Psoas muscle (tissue), 8 donors: Measurements from ENCODE around the gene NAPSA. TPM values are rescaled to one million over a fixed set of nuclear protein-coding genes. Genes with fewer than 3 reads are reported as not detected.
A peak's percentile ranks its signal among the peaks of the same experiment; 100 is the strongest.

Experiments
- ATAC-seq, 4 donors: fragments of 200-7000 bp; cut with Tn5 transposase; one replicate each; pipeline ENCODE4 v1.9.1; 2020; ENCODE audit warnings: moderate library complexity in 3 of 4, mild to moderate bottlenecking in 2 of 4
- DNase-seq, 2 donors: peaks; one replicate each; pipeline ENCODE4 v3.0.0-alpha.2; 2020
- H3K27ac ChIP-seq: fragments of 200-600 bp; one replicate; pipeline ENCODE4 v1.8.0; 2022
- H3K27me3 ChIP-seq, 3 donors: fragments of 200-600 bp in 1 of 3; one replicate each; pipeline versions ENCODE4 v1.6.1 to v1.8.0; 2013 to 2022; ENCODE audit warnings: low read length in 2 of 3, mild to moderate bottlenecking in 2 of 3, moderate library complexity in 1 of 3; ENCODE audit not compliant: insufficient read depth in 3 of 3
- H3K36me3 ChIP-seq, 2 donors: fragments of 200-600 bp in 1 of 2; one replicate each; pipeline versions ENCODE4 v1.6.1 to v1.8.0; 2013 to 2022; ENCODE audit warnings: low read depth in 1 of 2, mild to moderate bottlenecking in 1 of 2, moderate library complexity in 1 of 2; ENCODE audit not compliant: insufficient read depth in 1 of 2
- H3K4me1 ChIP-seq: fragments of 200-600 bp; one replicate; pipeline ENCODE4 v1.8.0; 2022
- H3K4me3 ChIP-seq: fragments of 200-600 bp; one replicate; pipeline ENCODE4 v1.8.0; 2022; ENCODE audit warnings: mild to moderate bottlenecking
- H3K9me3 ChIP-seq: fragments of 200-600 bp; one replicate; pipeline ENCODE4 v1.8.0; 2022
- WGBS, 3 donors: extraction: QIAGEN DNeasy Blood & Tissue Kit; methylation state at CpG; one replicate each; pipeline versions ENCODE4 v1.1.6 to v1.1.7; 2013; 5-methylcytosine and 5-hydroxymethylcytosine counted together
- intact Hi-C, 2 donors: fragments of 100-400 bp; cut with DNase I; formaldehyde crosslinking; loops; one replicate each; pipeline versions ENCODE4 v1.11.0 to v1.14.2; 2022
- polyA plus RNA-seq, 3 donors: library from polyadenylated mRNA; stranded (reverse); fragments of 200-250 nt; gene quantifications; one replicate each; pipeline ENCODE4 v1.2.3, GENCODE V29; 2013
- total RNA-seq, 4 donors: library from RNA; stranded (reverse); fragmentation: NEBNext Ultra II Directional in 2 of 4; extraction: Animal tissue kit (Norgen Biotek cat#: 25700) in 2 of 4; gene quantifications; one replicate each; pipeline versions ENCODE4 v1.2.1 to v1.2.4, GENCODE V29; 2021 to 2023
- TF ChIP-seq, protein P1 (sequence below): fragments of 200-600 bp; IDR thresholded peaks from one replicate; pipeline ENCODE4 v1.8.0; 2022; ENCODE audit warnings: antibody characterized with exemption
- donor health status: healthy with polysubstance abuse.
- donor health status: DM: no; HTN: no; CAD: no; lungs with moderate emphysema.
- donor health status: Bipolar disorder and iron deficiency.
- donor health status: healthy.
- donor health status: DM: yes; HTN: yes; CAD: no.
- donor health status: DM: no; HTN: no; CAD: no.
- donor health status: DM: no; HTN: no; CAD: no.
- donor health status: DM: yes; HTN: yes; CAD: no.

Gene NAPSA
- total and polyA plus RNA-seq, 7 donors: 0.10 to 0.47 (median 0.27) TPM; not detected in 3

DNA sequence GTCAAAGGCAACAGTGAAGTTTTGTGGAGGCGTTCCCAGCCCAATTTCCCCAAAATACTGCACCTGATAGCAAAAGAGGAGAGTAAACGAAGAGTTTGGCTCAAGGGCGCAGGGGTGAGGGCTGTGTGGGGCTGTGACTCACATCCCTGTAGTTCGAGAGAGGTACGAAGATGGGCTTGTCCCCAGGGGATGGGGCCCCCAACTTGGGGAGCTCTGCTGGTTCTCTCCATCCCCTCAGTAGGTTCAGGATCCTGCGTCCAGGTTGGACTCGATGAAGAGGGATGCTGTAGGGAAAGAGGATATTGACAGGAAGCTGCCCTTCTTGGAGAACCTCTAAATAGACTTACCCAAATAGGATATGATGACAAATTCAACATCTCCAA lies 3.4 kb downstream of the NAPSA start:
- Histone ChIP-seq H3K4me3 (no peak overlapping the region), H3K4me1 (peaks cover 7% of the 10 kb centered on the region), H3K27me3 (no peaks in the 10 kb centered on the region), H3K36me3 (no peaks in the 10 kb centered on the region), H3K27ac (no peak overlapping the region), H3K9me3 (no peaks in the 10 kb centered on the region)
- intact Hi-C loops: loop anchor here in 1 of 2 donors (10.0 kb wide), 1 partner anchor 193 kb away; no protein-coding TSS in a partner anchor
- no peak for ATAC-seq
- 80 to 87% (median 83%) methylated on average over 7 of the region's 7 CpGs for WGBS, 3 donors
- TF ChIP-seq, protein P1, sequence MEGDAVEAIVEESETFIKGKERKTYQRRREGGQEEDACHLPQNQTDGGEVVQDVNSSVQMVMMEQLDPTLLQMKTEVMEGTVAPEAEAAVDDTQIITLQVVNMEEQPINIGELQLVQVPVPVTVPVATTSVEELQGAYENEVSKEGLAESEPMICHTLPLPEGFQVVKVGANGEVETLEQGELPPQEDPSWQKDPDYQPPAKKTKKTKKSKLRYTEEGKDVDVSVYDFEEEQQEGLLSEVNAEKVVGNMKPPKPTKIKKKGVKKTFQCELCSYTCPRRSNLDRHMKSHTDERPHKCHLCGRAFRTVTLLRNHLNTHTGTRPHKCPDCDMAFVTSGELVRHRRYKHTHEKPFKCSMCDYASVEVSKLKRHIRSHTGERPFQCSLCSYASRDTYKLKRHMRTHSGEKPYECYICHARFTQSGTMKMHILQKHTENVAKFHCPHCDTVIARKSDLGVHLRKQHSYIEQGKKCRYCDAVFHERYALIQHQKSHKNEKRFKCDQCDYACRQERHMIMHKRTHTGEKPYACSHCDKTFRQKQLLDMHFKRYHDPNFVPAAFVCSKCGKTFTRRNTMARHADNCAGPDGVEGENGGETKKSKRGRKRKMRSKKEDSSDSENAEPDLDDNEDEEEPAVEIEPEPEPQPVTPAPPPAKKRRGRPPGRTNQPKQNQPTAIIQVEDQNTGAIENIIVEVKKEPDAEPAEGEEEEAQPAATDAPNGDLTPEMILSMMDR: no peak
- no peak for DNase-seq

DNA sequence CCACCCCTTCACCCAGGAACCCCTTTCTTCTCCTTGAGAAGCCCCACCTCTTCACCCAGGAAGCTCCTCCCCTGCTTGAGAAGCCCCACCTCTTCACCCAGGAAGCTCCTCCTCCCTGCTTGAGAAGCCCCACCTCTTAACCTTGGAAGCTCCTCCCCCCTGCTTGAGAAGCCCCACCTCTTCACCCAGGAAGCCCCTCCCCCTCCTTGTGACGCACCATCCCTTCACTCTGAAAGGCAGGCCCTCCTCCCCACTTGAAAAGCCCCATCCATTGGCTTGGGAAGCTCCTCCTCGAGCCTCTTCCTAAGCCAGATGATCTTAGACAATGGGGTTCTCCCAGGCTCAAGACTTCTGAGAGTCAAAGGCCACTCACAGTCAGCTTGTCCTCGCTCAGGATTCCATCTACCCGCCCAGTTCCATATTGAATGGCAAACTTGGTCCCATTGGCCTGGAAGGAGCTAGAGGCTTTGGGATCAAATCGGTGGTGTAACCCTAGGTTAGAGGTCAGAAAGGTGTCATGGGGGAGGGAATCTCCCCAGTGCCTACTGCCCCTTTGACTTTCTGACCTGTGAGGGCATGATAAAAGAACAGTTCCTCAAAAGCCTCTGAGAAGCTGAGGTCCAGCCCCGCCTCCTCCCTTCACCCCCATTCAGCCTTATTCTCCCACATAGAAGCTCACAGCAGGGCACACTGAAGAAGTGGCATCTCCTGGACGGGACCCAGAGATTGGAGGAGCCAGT lies 4.0 kb downstream of the NAPSA start:
- WGBS, 3 donors: 85 to 87% (median 87%) methylated on average over 6 to 7 of the region's 7 CpGs

DNA sequence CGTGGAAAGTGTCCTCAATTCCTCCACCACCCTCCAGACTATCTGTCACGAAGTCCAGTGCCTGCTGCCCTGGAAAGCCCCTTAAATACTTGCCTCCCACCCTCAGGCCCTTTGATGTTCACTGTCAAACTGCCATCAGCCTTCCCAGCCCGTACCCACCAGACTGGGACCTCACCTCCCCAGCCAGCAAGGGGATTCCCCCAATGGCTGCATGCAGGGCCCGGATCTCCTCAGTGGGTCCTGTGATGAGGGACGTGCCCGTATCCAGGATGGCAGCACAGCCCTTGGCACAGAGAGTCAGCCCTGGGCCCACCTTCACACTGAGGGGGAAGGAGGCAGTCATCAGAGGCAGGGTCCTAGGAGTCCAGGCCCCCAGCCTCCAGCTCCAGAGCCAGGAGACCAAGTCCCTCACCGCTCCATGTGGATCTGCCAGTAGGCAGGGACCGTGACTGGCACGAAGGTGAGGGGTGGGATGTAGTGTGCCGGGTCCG lies 6.1 kb downstream of the NAPSA start:
- Histone ChIP-seq H3K27me3 (no peaks in the 10 kb centered on the region), H3K4me3 (no peak overlapping the region), H3K36me3 (no peaks in the 10 kb centered on the region), H3K9me3 (no peaks in the 10 kb centered on the region), H3K27ac (no peak overlapping the region), H3K4me1 (peaks cover 7% of the 10 kb centered on the region)
- TF ChIP-seq, protein P1: no peak
- ATAC-seq (no peak), DNase-seq (no peak)
- intact Hi-C loops: loop anchor here in 1 of 2 donors (5.0 kb wide), 3 partner anchors 53 to 563 kb away; no protein-coding TSS in a partner anchor
- 91 to 96% (median 93%) methylated on average over 11 of the region's 11 CpGs for WGBS, 3 donors

More for the DNA sequence above, 4.0 kb downstream of the NAPSA start:
- intact Hi-C loops: loop anchor here in 1 of 2 donors (10.0 kb wide), 1 partner anchor 193 kb away; no protein-coding TSS in a partner anchor
- Histone ChIP-seq H3K27ac (no peak overlapping the region), H3K4me3 (no peak overlapping the region), H3K4me1 (peaks cover 7% of the 10 kb centered on the region), H3K36me3 (no peaks in the 10 kb centered on the region), H3K9me3 (no peaks in the 10 kb centered on the region), H3K27me3 (no peaks in the 10 kb centered on the region)
- TF ChIP-seq, protein P1: no peak
- no peak for DNase-seq
- ATAC-seq: no peak

DNA sequence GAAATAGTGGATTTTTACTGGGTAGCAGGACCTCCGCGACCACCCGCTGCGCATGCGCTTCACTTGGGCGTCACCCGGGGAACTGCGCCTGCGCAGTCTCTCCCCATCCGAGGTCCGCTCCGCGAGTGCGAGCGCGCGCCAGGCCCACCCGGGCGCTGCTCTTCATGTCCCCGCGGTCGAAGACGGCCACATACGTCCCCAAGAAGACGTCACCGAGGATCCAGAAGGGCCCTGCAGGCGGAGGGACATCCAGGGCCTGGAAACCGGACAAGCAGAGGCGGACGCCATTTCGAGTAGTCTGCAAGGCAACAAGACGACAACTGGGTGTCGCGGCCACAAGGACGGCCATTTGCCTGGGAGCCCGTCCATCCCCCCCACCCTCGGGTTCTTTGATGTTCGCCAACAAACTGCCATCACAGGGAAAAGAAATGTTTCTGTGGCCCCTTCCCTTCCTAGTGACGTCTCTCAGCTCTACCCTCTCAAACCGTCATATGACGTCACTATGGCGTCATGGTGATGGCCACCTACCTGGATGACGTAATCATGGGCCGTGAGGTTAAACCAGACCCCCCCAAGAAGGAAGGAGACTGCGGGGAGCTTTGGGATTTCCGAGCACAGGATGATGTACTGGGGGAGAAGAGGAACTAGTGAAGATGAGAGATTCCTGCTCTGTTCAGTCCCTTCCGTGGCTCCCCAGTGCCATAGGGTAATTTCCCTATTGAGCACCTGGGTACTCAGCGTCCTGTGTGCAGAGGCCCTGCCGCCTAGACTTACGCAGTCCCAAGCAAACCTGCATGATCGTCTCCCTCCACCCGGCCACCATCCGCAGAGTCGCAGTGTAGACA lies 6.7 kb downstream of the NAPSA start:
- Histone ChIP-seq H3K27ac (peak overlapping the region; percentile 67), H3K9me3 (no peaks in the 10 kb centered on the region), H3K4me3 (peak overlapping the region; percentile 65), H3K27me3 (no peaks in the 10 kb centered on the region), H3K4me1 (peaks cover 7% of the 10 kb centered on the region), H3K36me3 (no peaks in the 10 kb centered on the region)
- WGBS, 3 donors: 25 to 40% (median 35%) methylated on average over 54 of the region's 54 CpGs
- intact Hi-C loops: loop anchor here in 1 of 2 donors (5.0 kb wide), 3 partner anchors 54 to 564 kb away; no protein-coding TSS in a partner anchor
- ATAC-seq (peak; percentile 54 to 80 (median 69)), DNase-seq (peak; percentile 73 to 83)
- TF ChIP-seq, protein P1: no peak
